Measurements from ENCODE around the gene OCA2. TPM values are rescaled to one million over a fixed set of nuclear protein-coding genes. Genes with fewer than 3 reads are reported as not detected.

OCA2 gene
- polyA plus RNA-seq, 1 experiment = not detected

DNA sequence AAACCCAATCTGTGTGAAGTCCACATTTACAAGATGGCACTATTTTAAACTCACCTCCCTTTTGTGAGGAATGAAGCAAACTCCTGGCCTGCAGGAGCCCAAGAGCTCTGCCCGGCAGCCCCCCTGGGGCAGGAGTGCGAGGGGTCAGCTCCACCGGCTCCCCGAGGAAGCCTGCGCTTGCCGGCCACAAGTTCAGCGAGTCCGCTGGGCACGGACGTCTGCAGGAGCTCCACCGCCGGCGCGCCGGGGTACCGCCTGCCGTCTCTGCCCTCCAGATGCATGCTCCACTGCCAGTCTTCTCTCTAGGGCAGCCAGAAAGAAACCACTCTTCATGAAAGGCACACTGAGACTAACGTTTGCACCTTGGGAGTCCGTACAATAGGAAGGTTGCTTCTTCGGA, 17.5 kb downstream of the OCA2 start:
- H3K4me3 ChIP-seq (ENCODE audit: low read depth, low read length) = no peak overlapping the region
- TF ChIP-seq, protein P1, sequence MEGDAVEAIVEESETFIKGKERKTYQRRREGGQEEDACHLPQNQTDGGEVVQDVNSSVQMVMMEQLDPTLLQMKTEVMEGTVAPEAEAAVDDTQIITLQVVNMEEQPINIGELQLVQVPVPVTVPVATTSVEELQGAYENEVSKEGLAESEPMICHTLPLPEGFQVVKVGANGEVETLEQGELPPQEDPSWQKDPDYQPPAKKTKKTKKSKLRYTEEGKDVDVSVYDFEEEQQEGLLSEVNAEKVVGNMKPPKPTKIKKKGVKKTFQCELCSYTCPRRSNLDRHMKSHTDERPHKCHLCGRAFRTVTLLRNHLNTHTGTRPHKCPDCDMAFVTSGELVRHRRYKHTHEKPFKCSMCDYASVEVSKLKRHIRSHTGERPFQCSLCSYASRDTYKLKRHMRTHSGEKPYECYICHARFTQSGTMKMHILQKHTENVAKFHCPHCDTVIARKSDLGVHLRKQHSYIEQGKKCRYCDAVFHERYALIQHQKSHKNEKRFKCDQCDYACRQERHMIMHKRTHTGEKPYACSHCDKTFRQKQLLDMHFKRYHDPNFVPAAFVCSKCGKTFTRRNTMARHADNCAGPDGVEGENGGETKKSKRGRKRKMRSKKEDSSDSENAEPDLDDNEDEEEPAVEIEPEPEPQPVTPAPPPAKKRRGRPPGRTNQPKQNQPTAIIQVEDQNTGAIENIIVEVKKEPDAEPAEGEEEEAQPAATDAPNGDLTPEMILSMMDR (IDR thresholded peaks at IDR 0.05; ENCODE audit: low read depth, low read length) = no peak
- no peak for DNase-seq (ENCODE audit: low read depth, low spot score)
- H3K27ac ChIP-seq (ENCODE audit: low read depth, low read length) = no peak overlapping the region
- peaks cover 8% of the 10 kb centered on the region for H3K27me3 ChIP-seq (ENCODE audit: control insufficient read depth, insufficient read depth, low read length)
- peaks cover 10% of the 10 kb centered on the region; the same call in 1 of the 2 replicates for H3K9me3 ChIP-seq (ENCODE audit: control insufficient read depth, insufficient read depth, low read length)
- ChIA-PET CTCF (no interaction called here), POLR2A (no interaction called here)

DNA sequence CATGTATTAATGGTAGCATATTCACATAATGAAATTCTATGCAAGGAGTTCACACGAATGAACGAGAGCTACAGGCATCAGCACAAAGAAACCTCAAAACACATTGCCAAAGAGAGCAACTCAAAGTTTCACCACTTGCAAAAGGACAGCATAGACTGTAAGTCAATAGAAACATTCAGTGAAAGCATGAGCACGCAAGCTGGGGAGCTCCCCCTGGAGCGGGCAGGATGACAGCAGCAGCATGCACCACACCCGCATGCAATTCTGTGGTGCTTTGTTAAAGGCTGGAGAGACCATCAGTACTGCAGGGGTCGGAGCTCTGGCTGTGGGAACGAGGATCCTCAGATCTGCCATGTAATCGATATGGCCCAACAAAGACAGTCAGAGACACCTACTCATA, 18.7 kb downstream of the OCA2 start:
- Histone ChIP-seq H3K27ac (ENCODE audit: low read depth, low read length) (no peak overlapping the region), H3K9me3 (ENCODE audit: control insufficient read depth, insufficient read depth, low read length) (peaks cover 10% of the 10 kb centered on the region; the same call in 1 of the 2 replicates), H3K4me3 (ENCODE audit: low read depth, low read length) (no peak overlapping the region), H3K27me3 (ENCODE audit: control insufficient read depth, insufficient read depth, low read length) (peaks cover 4% of the 10 kb centered on the region)
- ChIA-PET POLR2A (no interaction called here), CTCF (interaction anchor here (1.3 kb wide), 1 partner anchor 46 kb away, joined by 3 read pairs; no protein-coding TSS in a partner anchor)
- no peak for DNase-seq (ENCODE audit: low read depth, low spot score)
- TF ChIP-seq, protein P1 (IDR thresholded peaks at IDR 0.05; ENCODE audit: low read depth, low read length) = no peak

DNA sequence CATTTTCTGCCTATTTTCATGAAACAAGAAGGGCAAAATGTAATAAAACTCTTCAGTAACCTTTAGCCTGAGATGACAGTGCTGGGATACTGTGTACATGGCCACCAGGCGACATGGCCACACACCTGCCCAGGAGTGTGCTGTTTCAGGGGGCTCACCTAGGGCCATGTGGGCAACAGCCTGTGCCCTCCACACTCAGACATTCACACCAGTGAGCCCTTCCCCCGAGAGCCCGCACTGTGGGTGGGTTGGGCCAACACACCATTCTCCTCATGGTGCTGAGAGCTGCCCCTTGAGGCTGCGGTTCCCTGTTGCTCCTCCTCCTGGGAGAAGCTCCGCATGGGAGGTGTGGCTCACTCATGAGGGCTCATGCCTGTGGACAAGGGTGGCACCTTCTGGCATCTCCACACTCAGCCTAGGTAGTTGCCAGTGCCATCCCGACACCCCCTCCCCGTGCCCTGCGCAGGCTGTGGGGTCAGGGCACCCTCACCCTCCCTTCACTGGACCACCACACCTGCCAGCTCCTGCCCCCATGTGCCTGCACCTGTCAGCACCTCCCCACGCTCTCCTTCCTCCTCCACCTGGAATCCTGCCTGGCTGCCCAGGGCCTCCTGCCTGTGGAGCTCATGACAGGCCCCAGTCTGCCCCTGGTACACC, 19.7 kb downstream of the OCA2 start:
- H3K27me3 ChIP-seq (ENCODE audit: control insufficient read depth, insufficient read depth, low read length) = peaks cover 4% of the 10 kb centered on the region
- TF ChIP-seq, protein P1 (IDR thresholded peaks at IDR 0.05; ENCODE audit: low read depth, low read length) = no peak
- CTCF ChIA-PET = interaction anchor here (1.3 kb wide), 1 partner anchor 47 kb away, joined by 3 read pairs; no protein-coding TSS in a partner anchor
- no peak overlapping the region for H3K4me3 ChIP-seq (ENCODE audit: low read depth, low read length)
- peaks cover 6% of the 10 kb centered on the region; the same call in 1 of the 2 replicates for H3K9me3 ChIP-seq (ENCODE audit: control insufficient read depth, insufficient read depth, low read length)
- H3K27ac ChIP-seq (ENCODE audit: low read depth, low read length) = no peak overlapping the region
- DNase-seq (ENCODE audit: low read depth, low spot score) = no peak
- POLR2A ChIA-PET = no interaction called here

DNA sequence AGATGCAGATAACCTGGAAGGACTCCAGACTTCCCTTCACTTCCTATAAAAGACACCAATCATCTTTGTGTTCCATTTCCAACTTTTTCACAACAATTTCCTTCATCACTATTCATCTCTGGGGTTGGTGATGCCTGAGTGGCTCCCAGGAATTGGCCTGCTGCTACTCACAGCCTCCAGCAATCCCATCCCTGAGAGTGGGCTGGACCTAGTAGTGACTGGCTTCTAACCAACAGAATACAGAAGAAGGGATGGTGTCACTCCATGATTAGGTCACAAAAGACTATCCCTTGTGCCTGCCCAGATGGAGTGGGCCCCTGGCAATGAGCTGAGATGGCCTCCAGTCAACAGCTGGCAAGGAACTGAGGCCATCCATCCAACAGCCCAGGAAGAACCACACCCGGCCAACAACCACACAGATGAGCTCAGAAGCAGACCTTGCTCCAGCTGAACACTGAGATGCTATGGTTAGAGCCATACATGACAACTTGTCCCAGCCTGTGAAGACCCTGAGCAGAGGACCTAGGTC, 20.9 kb downstream of the OCA2 start:
- POLR2A ChIA-PET = no interaction called here
- CTCF ChIA-PET = no interaction called here
- Histone ChIP-seq H3K27ac (ENCODE audit: low read depth, low read length) (no peak overlapping the region), H3K4me3 (ENCODE audit: low read depth, low read length) (no peak overlapping the region), H3K27me3 (ENCODE audit: control insufficient read depth, insufficient read depth, low read length) (peaks cover 4% of the 10 kb centered on the region), H3K9me3 (ENCODE audit: control insufficient read depth, insufficient read depth, low read length) (peaks cover 3% of the 10 kb centered on the region; the same call in 1 of the 2 replicates)
- TF ChIP-seq, protein P1 (IDR thresholded peaks at IDR 0.05; ENCODE audit: low read depth, low read length) = no peak
- DNase-seq (ENCODE audit: low read depth, low spot score) = no peak

DNA sequence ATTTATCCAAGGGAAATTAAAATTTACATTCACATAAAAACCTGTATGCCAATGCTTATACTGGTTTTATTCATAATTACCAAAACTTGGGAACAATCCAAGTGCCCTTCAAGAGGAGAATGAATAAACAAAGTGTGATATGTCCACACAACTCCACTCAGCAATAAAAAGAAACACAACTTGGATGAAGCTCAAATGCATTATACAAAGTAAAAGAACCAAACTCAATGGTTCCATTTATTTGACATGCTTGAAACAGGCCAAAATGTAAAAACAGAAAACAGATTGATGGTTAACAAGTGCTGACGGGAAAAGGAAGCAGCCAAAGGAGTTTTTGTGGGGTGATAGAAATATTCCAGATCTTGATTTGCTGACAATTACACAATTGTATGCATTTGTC, 23.5 kb downstream of the OCA2 start:
- TF ChIP-seq, protein P1 (IDR thresholded peaks at IDR 0.05; ENCODE audit: low read depth, low read length) = no peak
- CTCF ChIA-PET = no interaction called here
- Histone ChIP-seq H3K9me3 (ENCODE audit: control insufficient read depth, insufficient read depth, low read length) (no peaks in the 10 kb centered on the region; the same call in 1 of the 2 replicates), H3K27me3 (ENCODE audit: control insufficient read depth, insufficient read depth, low read length) (peaks cover 3% of the 10 kb centered on the region), H3K4me3 (ENCODE audit: low read depth, low read length) (no peak overlapping the region), H3K27ac (ENCODE audit: low read depth, low read length) (no peak overlapping the region)
- no peak for DNase-seq (ENCODE audit: low read depth, low spot score)
- POLR2A ChIA-PET = no interaction called here
